Brain microvascular endothelial cell (primary cell): Measurements from ENCODE around the gene B4GALNT3.

Experiments
- DNase-seq: peaks from one replicate; pipeline ENCODE4 v3.0.0-alpha.2; 2020
- H3K27ac ChIP-seq: fragments of 250-450 bp; sonication (Bioruptor Pico); 2 replicates; pipeline ENCODE4 v1.5.1; 2020; ENCODE audit warnings: mild to moderate bottlenecking, moderate library complexity
- H3K27me3 ChIP-seq: fragments of 250-450 bp; sonication (Bioruptor Pico); replicated peaks from 2 replicates; pipeline ENCODE4 v1.5.1; 2020; ENCODE audit warnings: mild to moderate bottlenecking
- H3K36me3 ChIP-seq: fragments of 250-450 bp; sonication (Bioruptor Pico); replicated peaks from 2 replicates; pipeline ENCODE4 v1.5.1; 2020; ENCODE audit warnings: mild to moderate bottlenecking
- H3K4me3 ChIP-seq: 2 replicates; pipeline ENCODE4 v1.5.1; 2011; ENCODE audit warnings: low read depth, mild to moderate bottlenecking, control low read depth, low read length, moderate library complexity
- CTCF ChIP-seq: IDR thresholded peaks from 2 replicates; pipeline ENCODE4 v1.5.1; 2011; ENCODE audit warnings: low read depth, mild to moderate bottlenecking, moderate library complexity, low read length, control low read depth, inconsistent platforms; ENCODE audit errors: missing control alignments
- in situ Hi-C: cut with HindIII; loops from 2 replicates; pipeline ENCODE4 v1.10.0; 2017; ENCODE audit warnings: low sequenced_read_pairs, low pct_ligation_motif_present

Gene B4GALNT3

GRCh38 chr12:588024-588322, 128.2 kb downstream of the B4GALNT3 start:
- Histone ChIP-seq H3K27ac (no peak overlapping the region), H3K4me3 (no peak overlapping the region), H3K36me3 (no peaks in the 10 kb centered on the region), H3K27me3 (no peaks in the 10 kb centered on the region)
- TF ChIP-seq CTCF, result no peak
- in situ Hi-C loops, result no loop called here
- no peak for DNase-seq

- in situ Hi-C loops, result no loop called here
- H3K27me3 ChIP-seq, result no peaks in the 10 kb centered on the region
- no peak for TF ChIP-seq CTCF
- no peak overlapping the region for H3K4me3 ChIP-seq
- no peak for DNase-seq
- no peaks in the 10 kb centered on the region for H3K36me3 ChIP-seq
- no peak overlapping the region for H3K27ac ChIP-seq
These were observed 128.9 kb downstream of the B4GALNT3 start for GRCh38 chr12:588646-589045.

GRCh38 chr12:590206-590750, 130.5 kb downstream of the B4GALNT3 start:
- no peaks in the 10 kb centered on the region for H3K36me3 ChIP-seq
- in situ Hi-C loops, result no loop called here
- H3K4me3 ChIP-seq, result no peak overlapping the region
- no peaks in the 10 kb centered on the region for H3K27me3 ChIP-seq
- no peak overlapping the region for H3K27ac ChIP-seq
- no peak for TF ChIP-seq CTCF
- DNase-seq, result no peak

GRCh38 chr12:591167-592023, 131.7 kb downstream of the B4GALNT3 start:
- no peak overlapping the region for H3K27ac ChIP-seq
- H3K36me3 ChIP-seq, result no peaks in the 10 kb centered on the region
- no peak overlapping the region for H3K4me3 ChIP-seq
- no peak for DNase-seq
- no peak for TF ChIP-seq CTCF
- in situ Hi-C loops, result no loop called here
- no peaks in the 10 kb centered on the region for H3K27me3 ChIP-seq

GRCh38 chr12:592024-592505, 132.3 kb downstream of the B4GALNT3 start:
- H3K4me3 ChIP-seq, result no peak overlapping the region
- H3K36me3 ChIP-seq, result no peaks in the 10 kb centered on the region
- no peak overlapping the region for H3K27ac ChIP-seq
- no peak for DNase-seq
- no peak for TF ChIP-seq CTCF
- H3K27me3 ChIP-seq, result no peaks in the 10 kb centered on the region
- in situ Hi-C loops, result no loop called here
